GM12878 (cell line): ENCODE measurements around the gene NPBWR2.

Experiments
- BRCA1 ChIP-seq: IDR thresholded peaks from 2 replicates; pipeline ENCODE4 v1.6.1; 2011; ENCODE audit warnings: low read depth, low read length, improper control_type of control experiment
- HDAC2 ChIP-seq: fragments of 200-600 bp; sonication (generic); IDR thresholded peaks from 2 replicates; pipeline ENCODE4 v1.6.1; 2017
- MTA3 ChIP-seq: IDR thresholded peaks from 2 replicates; pipeline ENCODE4 v1.6.1; 2012; ENCODE audit warnings: low read length, inconsistent platforms, borderline replicate concordance
- MXI1 ChIP-seq: fragments of 150-350 bp; IDR thresholded peaks from 2 replicates; pipeline ENCODE4 v1.6.1; 2011; ENCODE audit warnings: low read depth, mild to moderate bottlenecking, inconsistent platforms, low read length, improper control_type of control experiment
- NBN ChIP-seq: fragments of 450-650 bp; IDR thresholded peaks from 2 replicates; pipeline ENCODE4 v1.6.1; 2016
- PAX5 ChIP-seq: IDR thresholded peaks from 2 replicates; pipeline ENCODE4 v1.6.1; 2011; ENCODE audit warnings: low read depth, low read length, borderline replicate concordance
- SREBF2 ChIP-seq: IDR thresholded peaks from 2 replicates; pipeline ENCODE4 v1.6.1; 2012; ENCODE audit warnings: mild to moderate bottlenecking, low read length
- SRF ChIP-seq, 2 experiments: IDR thresholded peaks; 2 replicates each; pipeline ENCODE4 v1.6.1; 2011; ENCODE audit warnings: low read depth in 2 of 2, low read length in 2 of 2, mild to moderate bottlenecking in 1 of 2, moderate library complexity in 1 of 2
- SUPT20H ChIP-seq: IDR thresholded peaks from 2 replicates; pipeline ENCODE4 v1.6.1; 2011; ENCODE audit warnings: low read depth, mild to moderate bottlenecking, low read length, moderate library complexity, borderline replicate concordance; ENCODE audit not compliant: control insufficient read depth
- TAF1 ChIP-seq: IDR thresholded peaks from 2 replicates; pipeline ENCODE4 v1.6.1; 2011; ENCODE audit warnings: mild to moderate bottlenecking, low read depth, low read length, borderline replicate concordance
- TF ChIP-seq, protein P1 (sequence below): IDR thresholded peaks from 2 replicates; pipeline ENCODE4 v1.6.1; 2011; ENCODE audit warnings: low read depth, low read length, improper control_type of control experiment, borderline replicate concordance
- TF ChIP-seq, protein P2 (sequence below), 3 experiments: IDR thresholded peaks in 2 of 3; conservative IDR thresholded peaks in 1 of 3; 2 replicates each; pipeline ENCODE4 v1.5.1; 2011; ENCODE audit warnings: low read depth in 3 of 3, low read length in 3 of 3, mild to moderate bottlenecking in 3 of 3, control low read depth in 2 of 3, moderate library complexity in 2 of 3, inconsistent platforms in 1 of 3, mixed read lengths in 1 of 3; ENCODE audit not compliant: control insufficient read depth in 2 of 3, insufficient read depth in 1 of 3; ENCODE audit errors: extremely low read depth in 1 of 3

DNA sequence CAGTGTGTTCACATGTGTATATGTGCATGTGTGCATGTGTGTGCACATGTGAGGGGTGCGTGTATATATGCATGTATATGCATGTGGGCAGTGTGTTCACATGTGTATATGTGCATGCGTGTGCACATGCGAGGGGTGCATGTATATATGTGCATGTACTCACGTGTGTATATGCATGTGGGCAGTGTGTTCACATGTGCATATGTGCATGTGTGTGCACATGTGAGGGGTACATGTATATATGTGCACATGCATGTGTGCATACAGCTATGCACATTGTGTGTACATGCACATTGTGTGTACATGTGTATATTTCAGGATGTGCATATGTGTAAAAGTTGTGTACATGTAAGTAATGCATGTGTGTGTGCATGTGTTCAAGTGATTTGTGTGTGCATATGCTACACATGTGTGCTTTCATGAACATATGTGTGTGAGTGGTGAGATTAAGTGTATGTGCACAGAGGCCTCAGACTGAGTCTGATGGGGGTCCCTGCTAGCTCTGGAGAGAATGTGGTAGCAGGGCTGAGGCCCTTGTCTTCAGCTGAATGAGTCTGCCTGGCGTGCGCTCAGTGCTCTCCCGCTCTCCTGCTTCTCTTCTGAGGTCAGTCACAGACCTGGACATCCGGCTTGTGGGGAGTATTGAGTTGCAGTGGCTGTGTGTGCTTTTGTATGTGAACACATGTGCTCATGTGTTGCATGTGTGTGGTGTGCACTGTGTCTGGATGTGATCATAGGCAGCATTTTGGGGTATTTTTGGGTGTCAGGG, 37.0 kb upstream of the NPBWR2 start:
- no peak for TF ChIP-seq SRF (IDR thresholded peaks at IDR 0.05; ENCODE audit: low read depth in 2 of 2, low read length in 2 of 2)
- TF ChIP-seq, protein P1, sequence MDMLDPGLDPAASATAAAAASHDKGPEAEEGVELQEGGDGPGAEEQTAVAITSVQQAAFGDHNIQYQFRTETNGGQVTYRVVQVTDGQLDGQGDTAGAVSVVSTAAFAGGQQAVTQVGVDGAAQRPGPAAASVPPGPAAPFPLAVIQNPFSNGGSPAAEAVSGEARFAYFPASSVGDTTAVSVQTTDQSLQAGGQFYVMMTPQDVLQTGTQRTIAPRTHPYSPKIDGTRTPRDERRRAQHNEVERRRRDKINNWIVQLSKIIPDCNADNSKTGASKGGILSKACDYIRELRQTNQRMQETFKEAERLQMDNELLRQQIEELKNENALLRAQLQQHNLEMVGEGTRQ, result no peak
- TF ChIP-seq SREBF2, result no peak
- TF ChIP-seq, protein P2, sequence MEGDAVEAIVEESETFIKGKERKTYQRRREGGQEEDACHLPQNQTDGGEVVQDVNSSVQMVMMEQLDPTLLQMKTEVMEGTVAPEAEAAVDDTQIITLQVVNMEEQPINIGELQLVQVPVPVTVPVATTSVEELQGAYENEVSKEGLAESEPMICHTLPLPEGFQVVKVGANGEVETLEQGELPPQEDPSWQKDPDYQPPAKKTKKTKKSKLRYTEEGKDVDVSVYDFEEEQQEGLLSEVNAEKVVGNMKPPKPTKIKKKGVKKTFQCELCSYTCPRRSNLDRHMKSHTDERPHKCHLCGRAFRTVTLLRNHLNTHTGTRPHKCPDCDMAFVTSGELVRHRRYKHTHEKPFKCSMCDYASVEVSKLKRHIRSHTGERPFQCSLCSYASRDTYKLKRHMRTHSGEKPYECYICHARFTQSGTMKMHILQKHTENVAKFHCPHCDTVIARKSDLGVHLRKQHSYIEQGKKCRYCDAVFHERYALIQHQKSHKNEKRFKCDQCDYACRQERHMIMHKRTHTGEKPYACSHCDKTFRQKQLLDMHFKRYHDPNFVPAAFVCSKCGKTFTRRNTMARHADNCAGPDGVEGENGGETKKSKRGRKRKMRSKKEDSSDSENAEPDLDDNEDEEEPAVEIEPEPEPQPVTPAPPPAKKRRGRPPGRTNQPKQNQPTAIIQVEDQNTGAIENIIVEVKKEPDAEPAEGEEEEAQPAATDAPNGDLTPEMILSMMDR (IDR thresholded peaks at IDR 0.05 in 2 of 3, conservative IDR thresholded peaks at IDR 0.05 in 1 of 3; ENCODE audit: control insufficient read depth in 2 of 3, extremely low read depth in 1 of 3, insufficient read depth in 1 of 3, low read depth in 3 of 3, low read length in 3 of 3), result no peak
- TF ChIP-seq HDAC2, result no peak
- TF ChIP-seq SUPT20H, result no peak
- no peak for TF ChIP-seq NBN
- TF ChIP-seq MXI1, result no peak
- no peak for TF ChIP-seq MTA3
- TF ChIP-seq TAF1, result no peak
- no peak for TF ChIP-seq PAX5
- TF ChIP-seq BRCA1, result no peak
